SW 1271 (cell line): ENCODE data around the gene BLOC1S4.

Experiments used
- DNase-seq, 2 experiments: peaks; one replicate each; lab custom pipeline; 2025; lab: John Stamatoyannopoulos, UW

BLOC1S4 gene

DNA sequence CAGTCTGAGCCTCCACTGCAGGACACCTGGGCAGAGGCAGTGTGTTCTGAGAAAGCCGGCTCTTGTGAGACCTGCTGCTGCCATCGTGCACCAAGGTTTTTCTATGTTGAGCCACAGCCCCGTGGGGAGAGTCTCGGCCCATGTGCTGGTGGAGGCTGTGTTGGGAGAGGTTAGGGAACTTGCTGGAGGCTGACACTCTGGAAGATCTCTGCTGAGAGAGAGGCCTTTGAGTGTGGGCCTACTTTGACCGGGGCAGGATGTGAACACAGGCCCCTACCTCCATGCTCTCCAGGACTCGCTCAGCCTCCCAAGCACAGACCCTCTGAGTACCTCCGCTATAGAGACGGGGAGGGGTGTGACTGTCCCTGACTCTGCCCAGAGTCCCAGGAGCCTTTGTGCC is 23.6 kb upstream of the BLOC1S4 start:
- DNase-seq = no peak

DNA sequence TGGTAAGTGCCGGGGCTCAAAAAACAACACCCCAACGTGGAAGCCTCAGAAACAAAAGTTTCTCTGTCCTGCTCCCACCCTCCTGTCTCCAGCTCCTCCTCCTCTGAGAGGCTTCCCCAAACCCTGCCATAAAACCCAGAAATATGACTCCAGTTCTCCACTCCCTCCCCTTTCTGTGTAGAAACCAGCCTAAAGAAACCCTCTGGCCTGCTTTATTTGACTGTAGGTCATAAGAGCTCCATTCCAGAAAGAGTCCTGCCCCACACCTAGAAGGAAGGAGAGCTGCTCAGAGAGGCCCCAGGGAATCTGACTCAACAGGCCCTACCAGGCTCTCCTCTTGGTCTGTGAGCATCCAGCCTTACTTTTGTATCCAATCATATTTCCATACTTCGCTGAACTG is 23.2 kb upstream of the BLOC1S4 start:
- DNase-seq = no peak

DNA sequence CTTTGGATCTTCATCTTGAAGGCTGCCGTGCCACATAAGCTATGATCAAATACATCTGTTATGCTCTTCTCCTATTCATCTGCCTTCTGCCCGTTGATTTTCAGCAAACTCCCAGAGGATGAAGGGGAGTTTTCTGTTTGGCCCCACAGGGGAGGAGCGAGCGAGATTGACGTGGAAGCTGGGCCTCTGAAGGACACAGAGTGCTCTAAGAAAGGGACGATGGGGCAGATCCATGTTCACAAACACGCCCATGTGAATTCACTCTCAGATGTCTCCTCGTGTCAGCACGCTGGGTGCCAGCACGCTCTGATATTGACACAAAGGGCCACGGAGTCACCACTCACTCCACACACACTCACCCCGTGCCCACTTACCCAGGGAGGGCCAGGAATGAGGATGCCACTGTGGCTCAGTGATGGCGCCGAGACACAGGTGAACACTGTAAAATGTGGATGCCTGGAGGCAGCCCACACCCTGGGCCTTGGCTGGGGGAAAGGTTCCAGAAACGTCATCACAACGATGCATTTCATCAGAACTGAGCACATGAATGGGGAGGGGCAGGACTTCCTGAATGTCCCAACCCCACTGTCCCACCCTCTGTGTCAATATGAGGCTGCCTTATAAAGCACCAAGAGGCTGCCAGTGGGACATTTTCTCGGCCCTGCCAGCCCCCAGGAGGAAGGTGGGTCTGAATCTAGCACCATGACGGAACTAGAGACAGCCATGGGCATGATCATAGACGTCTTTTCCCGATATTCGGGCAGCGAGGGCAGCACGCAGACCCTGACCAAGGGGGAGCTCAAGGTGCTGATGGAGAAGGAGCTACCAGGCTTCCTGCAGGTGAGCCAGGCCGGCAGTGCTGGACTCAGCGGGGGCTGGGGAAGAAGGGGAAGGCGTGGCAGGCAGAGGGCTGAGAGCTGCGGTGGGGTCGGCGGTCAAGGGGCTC is 22.5 kb upstream of the BLOC1S4 start, which contains the start of gene S100P:
TSS of gene S100P (plus strand) at position 648 of the 946 bp plus-strand sequence. CDS start at position 703, 55 bp downstream.
- no peak for DNase-seq

DNA sequence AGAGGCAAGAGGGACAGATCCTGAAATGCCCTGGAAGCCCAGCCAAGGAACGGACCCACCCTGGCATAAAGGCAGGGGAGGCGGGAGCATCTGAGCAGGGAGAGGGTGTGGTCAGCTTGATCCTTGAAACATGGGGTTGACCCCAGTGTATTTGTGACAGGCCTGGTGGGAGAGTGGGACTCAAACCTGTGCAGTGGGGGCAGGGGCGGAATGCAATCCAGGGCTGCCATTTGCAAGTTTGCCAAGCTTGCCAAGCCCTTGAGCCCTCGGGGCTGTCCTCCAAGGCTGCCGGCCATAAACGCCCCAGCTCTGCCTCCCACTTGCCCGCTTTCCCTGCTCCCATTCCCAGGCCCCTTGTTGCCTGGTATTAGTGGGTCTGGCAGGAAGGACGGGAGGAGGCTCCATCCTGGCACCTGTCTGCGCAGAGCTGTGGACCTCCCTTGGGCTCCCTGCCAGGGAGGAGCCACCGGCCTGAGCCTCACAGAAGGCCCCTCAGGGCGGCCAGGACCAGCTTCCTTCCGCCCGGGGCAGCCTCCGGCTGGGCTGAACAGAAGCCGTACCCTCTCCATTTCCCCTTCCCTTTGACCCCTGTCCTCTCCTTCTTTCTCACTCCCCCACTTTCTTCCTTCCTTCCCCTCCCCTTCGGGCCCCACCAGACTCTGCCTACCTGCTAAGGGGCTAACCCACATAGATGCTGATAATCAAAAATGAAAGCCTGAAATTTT is 21.6 kb upstream of the BLOC1S4 start:
- DNase-seq = no peak

DNA sequence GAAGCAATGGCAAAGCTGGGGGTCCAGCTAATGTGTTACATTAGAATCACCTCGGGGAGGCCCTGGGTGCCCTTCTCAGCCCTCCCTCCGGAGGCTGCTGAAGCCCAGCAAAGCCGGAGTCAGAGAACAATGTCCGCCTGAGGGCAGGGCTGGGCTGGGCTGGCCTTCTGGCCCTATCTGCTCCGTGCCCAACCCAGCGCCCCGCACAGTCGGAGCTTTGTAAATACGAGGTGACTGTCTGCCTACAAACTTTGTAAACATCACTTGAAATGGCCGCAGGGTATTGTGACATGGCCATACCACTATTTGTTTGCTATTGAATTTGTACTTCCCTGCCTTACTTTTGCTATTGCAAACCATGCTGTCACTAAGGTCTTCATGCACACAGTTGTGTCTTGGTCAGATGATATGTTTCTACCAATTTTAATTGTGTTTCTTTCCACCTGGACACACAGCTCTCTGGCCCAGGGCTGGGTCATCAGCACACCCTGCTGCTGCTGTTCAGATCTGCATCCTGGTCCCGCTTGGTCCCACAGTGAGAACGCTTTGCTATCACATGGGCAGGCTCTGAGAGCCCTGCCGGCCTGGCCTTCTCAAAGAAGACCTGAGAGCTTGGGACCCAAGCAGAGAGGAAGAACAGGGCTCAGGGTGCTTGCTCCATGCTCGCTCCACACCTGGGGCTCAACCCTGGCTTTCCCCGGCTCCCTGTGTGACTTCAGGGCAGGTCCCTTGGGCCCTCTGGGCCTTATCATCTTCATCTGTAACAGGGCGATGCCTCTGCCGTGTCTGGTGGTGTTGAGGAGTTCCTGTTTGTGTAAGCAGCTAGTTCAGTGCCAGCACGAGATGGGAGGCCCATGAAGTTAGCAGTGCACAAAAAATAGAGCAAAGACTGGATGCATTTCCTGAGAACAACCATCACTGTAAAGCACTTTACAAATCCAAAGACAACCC is 20.0 kb upstream of the BLOC1S4 start:
- DNase-seq = no peak

DNA sequence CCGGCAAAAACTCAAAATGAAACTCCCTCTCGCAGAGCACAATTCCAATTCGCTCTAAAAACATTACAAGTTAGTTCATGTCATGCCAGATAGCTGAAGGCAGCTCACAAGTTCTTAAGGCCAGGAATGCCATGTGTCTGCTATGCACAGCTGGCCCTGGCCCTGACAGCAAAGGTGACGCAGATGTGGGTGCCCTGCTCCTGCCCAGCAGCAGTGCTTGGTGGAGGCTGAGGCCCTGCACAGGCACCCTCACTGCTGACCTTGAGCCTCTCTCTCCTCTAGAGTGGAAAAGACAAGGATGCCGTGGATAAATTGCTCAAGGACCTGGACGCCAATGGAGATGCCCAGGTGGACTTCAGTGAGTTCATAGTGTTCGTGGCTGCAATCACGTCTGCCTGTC is 19.4 kb upstream of the BLOC1S4 start:
- DNase-seq = no peak

DNA sequence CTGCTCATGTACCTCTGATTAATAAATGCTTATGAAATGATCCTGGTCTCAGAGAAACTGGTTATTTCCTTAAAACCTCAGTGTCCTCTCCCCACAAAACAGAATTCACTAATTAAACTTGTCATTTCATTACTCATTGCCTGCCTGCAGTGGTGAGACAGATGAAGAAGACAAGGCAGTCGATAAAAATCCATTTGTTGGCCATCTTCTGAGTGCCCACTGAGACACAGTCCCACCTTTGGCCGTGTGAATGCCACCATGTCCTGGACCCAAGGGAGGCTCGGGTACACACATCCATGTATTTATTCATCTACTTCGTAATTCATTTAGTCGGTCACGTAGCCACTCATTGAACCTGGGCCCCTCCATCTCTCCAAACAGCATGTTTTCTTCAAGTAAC is 18.8 kb upstream of the BLOC1S4 start:
- no peak for DNase-seq

DNA sequence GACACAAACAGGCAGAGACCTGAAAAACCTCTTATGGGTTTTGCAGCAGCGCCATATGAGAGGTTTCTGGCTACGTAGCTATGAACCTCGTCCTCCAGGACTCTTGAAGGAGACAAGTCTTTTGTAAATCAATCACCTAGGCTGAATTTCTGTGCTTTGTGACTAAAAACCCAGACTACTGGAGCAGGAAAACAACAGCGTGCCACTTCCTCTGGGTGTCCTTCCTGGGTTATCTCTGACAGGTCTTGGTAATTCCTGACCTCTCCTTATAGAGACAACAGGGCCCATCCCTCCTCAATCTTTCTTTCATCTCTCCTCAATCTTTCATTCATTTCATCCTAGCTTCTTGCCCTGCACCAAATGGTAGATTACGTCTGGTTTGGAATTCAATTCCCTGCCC is 16.6 kb upstream of the BLOC1S4 start:
- no peak for DNase-seq

DNA sequence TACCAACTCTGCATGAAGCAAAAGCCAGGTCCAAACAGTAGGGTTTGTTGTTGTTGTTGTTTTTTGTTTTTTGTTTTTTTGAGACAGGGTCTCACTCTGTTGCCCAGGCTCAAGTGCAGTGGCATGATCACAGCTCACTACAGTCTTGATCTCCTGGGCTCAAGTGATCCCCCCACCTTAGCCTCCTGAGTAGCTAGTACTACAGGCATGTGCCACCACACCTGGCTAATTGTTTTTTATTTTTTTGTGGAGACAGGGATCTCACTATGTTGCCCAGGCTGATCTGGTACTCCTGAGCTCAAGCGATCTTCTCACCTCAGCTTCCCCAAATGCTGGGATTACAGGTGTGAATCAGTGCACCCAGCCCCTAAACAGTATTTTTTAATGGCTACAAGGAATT is 16.1 kb upstream of the BLOC1S4 start:
- no peak for DNase-seq

DNA sequence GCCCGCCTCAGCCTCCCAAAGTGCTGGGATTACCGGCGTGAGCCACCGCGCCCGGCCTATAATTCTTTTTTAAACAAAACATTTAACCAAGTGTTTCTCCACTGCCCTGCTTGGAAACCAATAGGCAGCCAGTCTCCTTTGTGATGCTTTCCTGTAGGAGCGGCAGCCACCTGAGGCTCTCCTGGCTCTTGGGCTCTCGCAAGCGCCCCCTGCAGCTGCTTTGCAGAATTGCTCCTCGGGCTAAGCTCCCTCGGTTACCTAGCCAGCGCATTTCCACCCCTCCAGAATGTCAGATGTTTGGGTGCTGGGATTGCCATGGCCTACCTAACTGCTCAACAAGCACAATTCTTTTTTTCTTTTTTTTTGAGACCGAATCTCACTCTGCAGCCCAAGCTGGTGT is 14.6 kb upstream of the BLOC1S4 start:
- peak in 1 of 2 experiments; percentile 10 for DNase-seq

DNA sequence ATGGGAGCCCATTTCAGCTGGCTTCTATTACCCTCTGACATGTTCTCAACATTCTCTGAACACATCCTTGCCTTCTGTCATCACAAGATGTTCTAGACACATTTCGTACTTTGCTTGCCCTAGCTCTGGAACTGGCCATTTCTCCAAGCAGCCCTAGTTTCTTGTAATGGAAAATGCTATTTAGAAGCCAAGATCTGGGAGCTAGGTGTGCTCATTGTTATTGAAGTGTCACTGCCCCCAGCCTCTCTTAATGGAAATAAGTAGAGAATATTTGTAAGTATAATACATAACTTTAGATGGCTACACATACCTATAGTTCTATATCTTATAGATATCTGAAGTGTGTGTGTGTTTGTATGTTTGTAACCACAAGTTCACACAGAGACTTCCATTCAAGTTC is 13.2 kb upstream of the BLOC1S4 start:
- no peak for DNase-seq

DNA sequence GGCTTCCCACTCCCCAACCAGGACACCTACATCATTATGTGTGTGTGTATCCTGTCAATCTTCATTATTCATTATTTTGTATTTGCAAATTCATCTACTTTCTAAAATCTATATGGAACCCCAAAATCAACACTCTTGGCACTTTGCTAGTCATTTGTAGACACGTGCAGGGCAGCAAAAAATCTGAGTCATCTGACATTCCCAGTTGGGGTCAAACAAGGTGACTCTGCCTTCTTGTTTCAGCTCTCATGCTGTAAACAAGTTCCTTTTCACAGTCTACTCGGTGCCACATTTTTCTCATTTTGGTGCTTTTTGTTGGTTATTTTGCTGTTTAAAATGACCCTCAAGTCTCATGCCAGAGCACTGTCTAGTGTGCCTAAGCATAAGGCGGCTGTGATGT is 12.2 kb upstream of the BLOC1S4 start:
- DNase-seq = no peak

DNA sequence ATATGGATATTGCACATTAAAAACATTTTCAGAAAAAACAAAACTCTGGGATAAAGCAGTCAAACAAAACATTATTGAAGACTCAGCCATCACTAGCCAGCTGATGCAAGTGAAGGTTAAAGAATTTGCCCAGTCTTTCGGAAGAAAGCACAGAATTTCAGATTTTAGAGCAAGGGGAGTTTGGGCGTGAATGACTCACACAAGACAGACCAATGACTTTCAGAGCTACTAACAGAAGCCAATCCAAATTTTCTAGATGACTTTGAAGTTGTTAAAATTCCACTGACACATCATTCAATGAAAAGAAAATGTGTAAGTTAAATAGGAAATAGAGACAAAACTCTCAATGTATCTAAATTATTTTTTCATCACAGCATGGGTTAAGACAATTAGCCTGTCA is 10.3 kb upstream of the BLOC1S4 start:
- DNase-seq = no peak

DNA sequence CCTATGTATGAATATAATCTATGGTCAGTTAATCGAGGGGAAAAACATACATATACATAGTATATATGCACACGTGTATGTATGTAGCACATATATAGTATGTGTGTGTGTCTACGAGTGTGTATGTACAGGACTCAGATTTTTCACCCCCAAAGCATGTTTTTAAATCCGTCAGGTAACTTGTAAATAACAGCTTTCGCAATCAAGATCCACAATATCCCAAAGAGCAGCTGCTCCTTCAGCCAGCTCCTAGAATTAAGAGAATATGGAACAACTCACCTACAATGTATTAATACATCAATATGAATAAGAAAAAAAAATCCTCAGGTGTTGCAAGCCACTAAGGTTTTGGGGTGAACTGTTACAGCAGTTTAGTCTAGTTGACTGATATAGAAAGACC is 9.8 kb upstream of the BLOC1S4 start:
- no peak for DNase-seq

DNA sequence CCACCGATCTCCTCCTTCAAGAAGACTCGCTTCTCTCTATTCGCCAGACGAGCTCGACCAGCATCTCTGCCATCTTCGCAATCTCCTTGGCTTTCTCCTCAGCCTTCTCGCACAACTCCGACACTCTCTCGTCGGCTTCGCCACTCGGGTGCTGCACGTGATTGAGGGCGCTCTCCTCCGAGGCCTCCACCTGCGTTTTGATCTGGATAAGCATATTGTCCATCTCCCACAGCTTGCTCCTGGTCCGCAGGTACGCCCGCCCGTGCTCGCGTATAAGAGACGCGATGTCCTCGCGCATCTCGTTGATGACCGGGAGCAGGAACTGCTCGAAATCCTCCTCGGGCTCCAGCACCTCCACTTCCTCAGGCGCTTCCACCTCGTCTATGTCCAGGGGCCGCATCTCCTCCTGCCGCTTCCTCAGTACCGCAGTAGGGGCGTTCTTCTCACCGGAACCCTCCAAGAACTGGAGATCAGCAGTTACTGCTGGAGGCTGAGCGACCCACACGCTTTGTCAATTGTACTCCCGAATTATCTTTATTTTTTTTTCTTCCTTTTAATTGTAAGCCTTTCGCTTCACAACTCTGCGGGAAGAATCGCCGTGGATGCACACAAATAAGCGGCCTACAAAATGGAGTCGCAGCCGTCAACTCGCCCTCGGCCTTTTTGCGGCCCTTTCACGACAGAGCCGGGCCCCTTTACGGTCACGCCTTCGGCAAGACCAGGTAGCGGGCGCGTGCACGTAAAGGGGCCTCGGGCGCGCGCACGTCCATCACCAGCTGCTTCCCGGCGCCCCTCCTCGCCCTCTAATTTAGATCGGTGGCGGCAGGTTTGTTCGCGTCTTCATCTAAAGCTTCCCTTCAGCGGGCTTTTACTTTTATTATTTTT is 6.5 kb upstream of the BLOC1S4 start, which contains the start of gene MRFAP1L1:
TSS of gene MRFAP1L1 (minus strand) at position 636 of the 885 bp plus-strand sequence. CDS start at position 400, 236 bp downstream.
- DNase-seq = peak; percentile 94 to 96

DNA sequence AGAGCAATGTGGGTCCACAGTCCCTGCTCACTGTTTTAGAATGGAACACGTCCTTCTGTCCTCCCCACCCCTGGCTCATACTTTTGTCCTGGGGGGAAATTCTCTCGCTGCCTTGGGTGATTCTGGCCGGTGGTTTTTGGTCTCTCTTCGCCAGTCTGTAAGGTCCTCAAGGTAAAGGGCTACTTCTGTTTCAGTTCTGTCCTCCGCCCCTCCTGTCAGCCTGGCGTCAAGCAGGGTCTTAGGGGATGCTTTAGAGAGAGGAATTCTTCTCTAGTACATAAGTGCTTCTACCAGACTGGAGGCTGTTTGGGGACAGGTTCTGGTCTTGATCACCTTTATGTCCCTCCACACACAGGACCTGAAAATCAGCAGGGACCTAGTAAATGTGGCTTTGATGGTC is 5.7 kb upstream of the BLOC1S4 start:
- DNase-seq = no peak

DNA sequence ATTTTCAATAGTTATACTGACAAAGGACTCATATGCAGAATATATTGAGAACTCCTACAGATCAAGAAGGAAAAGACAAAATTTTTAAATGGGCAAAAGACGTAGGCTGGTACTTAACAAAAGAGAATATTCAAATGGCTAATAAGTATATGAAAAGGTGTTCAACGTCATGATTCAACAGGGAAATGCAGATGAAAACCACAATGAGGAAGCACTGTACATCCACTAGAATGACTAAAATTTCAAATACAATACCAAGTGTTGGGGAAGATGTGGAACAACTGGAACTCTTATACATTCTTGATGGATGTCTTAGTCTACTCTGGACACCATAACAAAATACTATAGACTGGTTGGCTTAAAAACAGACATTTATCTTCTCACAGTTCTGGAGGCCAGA is 5.0 kb upstream of the BLOC1S4 start:
- DNase-seq = no peak

DNA sequence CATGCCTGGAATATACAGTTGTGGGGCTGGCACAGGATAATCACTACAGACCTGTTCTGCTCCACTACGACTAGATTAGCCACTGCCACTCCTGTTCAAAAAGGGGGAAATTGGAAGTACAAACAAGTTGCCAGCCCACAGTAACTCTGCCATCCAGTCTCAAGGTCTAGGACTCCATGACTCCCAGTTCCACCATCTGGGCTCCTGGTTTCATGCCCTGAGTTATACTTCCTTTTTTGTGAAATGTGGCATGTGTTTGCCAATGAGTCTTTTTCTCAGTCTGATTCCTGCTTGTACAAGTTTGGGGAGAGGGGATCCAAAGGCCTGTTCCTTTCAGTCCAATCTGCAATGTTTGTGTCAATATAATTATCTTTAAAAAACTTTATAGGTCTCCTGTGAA is 1.0 kb upstream of the BLOC1S4 start:
- no peak for DNase-seq

DNA sequence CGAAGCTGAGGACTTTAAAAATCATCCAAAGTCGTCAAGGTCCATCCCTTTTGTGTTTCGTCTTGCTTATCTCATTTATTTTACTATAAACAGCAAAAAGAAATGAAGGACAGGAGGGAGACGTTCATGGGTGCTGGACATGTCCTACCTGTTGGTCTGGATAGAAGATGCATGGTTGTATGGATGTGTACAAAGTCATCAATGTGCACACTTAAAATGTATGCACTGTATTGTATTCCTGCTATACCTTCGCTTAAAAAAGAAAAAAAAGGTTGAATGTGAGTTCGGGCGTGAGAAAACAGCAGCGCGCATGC is 313 bp upstream of the BLOC1S4 start:
- no peak for DNase-seq

DNA sequence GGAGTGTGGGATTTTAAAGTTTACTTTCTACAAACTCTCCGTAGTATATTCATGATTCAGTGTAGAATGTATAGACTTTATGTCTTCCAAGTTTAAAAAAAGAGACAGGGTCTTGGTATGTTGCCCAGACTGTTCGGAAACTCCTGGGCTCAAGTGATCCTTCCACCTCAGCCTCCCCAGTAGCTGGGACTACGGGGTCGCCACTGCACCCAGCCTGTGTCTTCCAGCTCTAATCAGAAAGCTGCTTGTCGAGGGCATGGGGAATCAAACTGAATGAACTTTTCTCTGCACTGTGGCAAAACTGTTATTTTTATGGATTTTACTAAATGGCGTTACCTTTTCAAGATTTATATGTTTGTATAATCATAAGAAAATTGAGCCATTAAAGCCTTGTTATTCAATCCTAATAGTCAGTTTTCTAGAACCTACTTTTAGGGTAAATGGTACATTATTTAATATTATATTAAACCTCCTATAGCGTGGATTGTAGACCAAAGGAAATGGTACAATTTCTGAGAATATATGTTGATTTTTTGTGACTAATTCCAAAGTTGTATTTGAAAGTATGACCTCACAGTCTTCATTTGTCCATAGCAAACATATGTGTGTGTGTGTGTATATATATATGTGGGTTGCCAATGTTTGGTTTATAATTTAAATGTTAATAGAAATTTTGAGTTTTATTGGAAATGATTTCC is 1.1 kb downstream of the BLOC1S4 start:
- DNase-seq = no peak
